COLO668 (cell line): ENCODE data around the gene SIRT6.
"Not testable (repeated sequence)": the region's sequence is repeated elsewhere in the genome, so short reads cannot be mapped to it uniquely, and the experiment has no call there.

Source experiments
- DNase-seq: peaks from one replicate; lab custom pipeline; 2025; ENCODE audit not compliant: unreplicated experiment; lab: John Stamatoyannopoulos, UW

Gene SIRT6

DNA sequence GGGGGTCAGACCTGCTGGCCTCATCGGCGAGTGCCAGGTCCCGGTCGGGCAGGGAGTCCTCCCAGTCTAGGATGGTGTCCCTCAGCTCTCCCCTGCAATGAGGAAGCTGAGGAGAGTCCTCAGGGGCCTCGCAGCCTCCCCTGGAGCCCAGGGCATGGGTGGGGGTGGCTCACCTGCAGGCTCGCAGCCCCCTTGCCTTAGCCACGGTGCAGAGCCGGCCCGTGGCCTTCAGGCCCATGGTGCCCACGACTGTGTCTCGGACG is 6.8 kb downstream of the SIRT6 start:
- DNase-seq: no peak

DNA sequence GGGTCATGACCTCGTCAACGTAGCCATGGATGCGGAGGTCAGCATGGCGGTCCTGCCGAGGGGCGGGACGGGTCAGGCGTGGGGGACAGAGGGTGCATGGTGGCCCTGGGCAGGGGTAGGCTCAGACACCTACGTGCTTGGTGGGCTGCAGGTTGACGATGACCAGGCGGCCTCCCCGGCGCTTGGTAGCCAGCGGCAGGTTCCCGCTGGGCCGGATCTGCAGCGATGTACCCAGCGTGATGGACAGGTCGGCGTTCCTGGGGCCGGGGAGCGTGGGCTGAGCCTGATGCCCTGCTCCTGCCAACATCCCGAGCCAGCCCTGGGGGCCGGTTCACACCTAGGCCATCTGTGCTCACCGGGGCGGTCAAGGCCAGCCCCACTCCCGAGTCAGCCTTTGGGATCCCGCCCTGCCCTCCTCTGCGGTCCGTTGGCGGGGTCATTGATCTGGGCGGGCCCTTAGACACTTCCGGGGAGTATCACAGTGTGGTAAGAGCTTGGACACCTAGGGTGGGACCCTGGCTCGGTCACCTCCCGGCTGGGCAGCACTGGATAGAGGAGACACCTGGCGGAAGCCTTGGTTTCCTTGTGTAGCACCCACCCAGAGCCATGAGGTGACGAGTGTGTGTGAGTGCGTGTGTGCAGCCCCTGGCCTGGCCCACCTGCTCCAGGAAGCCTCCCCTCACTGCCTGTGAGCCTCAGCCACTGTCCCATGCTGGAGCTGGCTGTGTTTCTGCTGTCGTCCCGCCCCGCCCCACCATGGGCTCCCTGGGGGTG is 7.3 kb downstream of the SIRT6 start:
- DNase-seq: no peak

DNA sequence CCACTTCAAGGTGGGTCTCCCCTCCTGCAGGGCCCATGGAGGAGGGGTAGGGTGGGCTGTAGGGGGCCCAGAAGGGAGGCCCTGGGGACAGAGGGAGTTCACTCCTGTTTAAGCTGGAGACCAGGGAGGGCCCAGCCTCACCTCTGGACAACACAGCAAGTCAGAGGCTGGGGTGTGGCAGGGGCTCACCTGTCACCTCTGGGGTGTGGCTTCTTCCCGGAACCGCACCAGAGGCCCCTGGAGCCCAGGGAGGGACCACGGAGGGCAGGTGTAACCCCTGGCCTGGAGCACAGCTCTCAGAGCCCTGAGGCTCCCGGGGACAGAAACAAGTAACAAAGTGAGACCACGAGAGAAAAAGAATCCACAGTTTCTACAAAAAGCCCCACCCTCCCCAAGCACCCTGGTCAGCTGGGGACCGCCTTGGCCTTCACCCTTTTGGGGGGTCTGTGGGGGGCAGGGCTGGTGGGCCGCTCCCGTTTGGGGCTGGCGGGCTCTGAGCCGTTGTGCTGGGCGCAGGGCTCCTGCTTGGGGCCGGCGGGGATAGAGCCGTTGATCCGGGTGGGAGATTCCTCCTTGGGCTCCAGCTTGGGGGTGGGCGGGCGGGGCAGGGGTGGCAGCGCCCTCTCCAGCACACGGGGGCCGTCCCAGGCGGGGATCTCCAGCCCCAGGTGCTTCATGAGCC is 8.0 kb downstream of the SIRT6 start:
- DNase-seq: peak; percentile 21

DNA sequence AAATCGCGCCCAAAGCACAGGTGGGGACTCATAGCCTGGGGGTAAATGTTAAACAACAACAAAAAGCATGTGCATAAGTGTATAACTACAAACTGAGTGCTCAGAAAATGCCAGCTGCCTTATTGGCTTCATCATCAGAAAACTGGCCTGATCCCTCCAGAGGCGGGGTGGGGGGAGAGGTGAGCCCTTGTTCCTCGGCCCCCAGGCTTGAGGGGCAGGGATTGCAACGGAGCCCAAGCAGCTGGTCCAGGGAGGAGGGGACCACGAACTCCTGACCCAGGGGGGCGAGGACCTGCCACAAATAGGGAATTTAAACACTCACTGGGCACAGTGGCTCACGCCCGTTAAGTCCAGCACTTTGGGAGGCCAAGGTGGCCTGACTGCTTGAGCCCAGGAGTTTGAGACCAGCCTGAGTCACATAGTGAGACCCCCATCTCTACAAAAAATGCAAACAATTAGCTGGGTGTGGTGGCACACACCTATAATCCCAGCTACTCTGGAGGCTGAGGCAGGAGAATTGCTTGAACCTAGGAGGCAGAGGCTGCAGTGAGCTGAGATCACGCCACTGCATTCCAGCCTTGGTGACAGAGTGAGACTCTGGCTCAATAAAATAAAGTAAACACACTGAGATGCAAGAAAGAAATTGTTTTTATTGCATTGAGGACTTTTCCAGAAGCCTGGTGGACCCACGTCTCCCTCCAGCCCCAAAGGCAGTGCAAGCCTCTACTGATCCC is 8.7 kb downstream of the SIRT6 start:
- no peak for DNase-seq

DNA sequence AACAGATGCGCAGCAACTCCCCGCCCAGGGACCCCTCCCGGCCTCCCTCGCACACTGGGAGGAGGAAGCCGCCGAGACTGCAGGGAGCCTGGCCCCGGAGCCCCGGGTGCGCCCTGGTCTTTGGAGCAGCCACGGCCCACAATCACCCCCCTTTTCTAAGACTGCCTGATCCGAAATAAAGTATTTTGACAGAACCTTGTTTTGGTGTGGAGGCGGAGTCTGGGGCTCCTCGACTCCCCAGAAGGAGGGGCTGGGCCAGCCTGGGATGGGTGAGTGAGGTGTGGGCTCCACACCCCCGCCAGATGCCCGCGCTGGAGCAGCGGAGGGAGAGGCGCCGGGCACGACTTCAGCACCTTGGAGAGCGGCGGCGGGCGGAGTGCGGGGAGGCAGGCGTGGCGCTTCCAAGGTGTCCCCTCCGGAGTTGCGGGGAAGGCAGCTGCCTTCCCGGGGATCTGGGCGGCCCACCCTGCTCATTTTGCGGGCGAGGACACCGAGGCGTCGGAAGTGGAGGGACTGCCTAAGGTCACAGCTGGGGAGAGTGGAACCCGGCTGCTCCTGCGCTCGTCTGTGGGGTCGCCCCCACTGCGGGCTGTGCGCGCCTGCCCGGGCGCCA is 9.4 kb downstream of the SIRT6 start:
- DNase-seq: no peak

DNA sequence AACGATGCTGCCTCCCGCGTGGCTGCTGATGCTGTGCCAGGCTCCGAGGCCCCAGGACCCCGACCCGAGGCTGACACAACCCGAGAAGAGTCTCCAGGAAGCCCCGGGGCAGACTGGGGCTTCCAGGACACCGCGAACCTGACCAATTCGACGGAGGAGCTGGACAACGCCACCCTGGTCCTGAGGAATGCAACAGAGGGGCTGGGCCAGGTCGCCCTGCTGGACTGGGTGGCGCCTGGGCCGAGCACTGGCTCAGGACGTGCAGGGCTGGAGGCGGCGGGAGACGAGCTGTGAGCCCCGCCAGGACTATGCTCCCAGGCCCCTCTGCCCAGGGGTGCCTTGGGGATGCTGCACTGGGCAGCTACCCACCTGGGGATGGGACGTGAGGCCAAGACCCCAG is 10.7 kb downstream of the SIRT6 start:
- no peak for DNase-seq

DNA sequence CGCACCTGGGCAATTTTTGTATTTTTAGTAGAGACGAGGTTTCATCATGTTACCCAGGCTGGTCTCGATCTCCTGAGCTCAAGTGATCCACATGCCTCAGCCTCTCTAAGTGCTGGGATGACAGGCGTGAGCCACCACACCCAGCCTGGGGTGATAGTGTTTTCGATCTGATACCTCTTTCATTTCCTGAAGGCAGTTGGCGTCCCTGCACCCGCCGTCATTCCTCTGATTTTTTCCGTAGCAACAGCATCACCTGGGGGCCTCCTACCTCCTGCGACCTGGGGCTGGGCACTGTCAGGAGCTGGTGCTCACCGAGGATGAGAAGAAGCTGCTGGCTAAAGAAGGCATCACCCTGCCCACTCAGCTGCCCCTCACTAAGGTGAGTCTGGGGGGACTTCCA is 18.1 kb downstream of the SIRT6 start:
- no peak for DNase-seq

DNA sequence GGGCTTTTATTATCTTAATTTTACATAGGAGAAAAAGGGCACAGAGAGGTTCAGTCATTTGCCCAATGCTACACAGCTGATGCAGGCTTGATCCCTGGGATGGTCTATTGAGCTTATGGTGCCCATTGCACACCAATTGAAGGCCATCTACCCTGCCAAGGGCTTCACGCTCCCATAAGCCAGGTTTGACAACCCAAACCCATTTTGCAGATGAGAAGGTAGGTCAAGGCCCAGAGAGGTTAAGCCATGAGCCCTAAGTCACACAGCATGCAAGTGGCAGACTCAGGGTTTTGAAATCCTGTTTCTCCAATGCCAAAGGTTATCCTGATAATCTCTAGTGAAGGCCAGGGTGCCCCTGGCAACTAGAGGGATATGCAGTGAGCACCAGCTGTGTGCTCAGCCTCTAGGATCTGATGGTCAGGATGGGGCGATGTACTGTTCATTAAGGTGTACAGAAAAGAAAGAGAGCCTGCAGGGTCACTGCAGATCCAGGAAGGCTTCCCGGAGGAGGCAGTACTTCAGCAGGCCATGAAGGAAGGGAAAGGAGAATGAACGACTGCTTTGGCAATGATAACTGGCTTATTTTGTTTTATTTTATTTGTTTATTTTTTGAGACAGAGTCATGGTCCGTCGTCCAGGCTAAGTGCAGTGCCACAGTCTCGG is 20.8 kb downstream of the SIRT6 start:
- DNase-seq: no peak

DNA sequence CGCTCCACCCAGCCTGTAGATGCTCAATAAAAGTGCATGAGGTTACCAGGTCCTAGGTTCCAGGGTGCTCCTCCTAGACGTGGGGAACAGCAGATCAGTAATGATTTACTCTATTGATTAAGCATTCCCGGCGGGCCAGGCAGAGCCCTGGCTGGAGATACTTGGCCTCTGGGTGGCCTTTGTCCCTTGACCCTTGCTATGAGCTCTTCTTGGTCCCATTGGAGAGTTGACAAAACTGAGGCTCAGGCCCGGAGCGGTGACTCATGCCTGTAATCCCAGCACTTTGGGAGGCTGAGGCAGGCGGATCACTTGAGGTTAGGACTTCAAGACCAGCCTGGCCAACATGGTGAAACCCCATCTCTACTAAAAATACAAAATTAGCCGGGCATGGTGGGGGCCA is 24.4 kb downstream of the SIRT6 start:
- DNase-seq: not testable (repeated sequence)

DNA sequence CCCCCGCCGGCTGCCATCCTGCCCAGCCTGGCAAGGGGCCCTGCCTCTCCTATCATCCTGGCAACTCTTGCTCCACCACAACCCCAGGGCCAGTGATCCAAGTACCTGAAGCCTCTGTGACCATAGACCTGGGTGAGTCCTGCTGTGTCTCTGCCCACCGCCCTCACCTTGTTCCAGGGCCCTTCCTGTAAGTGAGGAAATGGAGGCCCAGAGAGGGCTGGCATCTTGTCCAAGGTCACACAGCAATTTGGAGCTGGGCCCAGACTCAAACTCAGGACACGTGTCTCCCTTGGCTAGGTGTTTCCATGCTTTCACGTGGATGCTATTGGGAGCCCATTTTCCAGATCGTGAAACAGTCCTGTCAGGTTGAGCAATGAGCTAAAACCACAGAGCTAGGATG is 25.2 kb downstream of the SIRT6 start:
- no peak for DNase-seq

DNA sequence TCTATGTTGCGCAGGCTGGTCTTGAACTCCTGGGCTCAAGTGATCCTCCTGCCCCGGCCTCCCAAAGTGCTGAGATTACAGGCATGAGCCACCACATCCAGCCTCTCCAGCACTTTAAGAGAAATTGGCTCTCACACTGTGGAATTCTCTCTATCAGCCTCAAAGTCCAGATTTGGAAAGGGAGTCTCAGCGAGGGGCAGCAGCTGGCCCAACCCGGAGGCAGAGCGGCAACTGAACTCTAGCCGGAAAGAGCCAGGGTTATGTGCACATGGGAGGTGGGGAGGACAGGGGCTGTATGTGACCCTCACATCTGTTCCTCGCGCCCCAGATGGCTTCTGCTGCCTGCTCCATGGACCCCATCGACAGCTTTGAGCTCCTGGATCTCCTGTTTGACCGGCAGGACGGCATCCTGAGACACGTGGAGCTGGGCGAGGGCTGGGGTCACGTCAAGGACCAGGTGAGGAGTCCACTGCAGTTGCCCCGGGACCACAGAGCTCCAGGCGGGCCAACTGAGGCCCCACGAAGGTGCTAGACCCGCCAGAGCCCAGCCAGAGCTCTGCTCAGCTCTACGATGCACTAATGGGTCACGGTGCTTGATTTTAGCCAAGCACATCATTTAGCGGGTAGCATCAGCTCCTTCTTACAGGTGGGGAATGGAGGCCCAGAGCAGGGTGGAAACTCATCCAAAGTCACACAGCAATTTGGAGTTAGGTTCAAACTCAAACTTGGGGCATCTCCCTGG is 27.6 kb downstream of the SIRT6 start:
- no peak for DNase-seq

DNA sequence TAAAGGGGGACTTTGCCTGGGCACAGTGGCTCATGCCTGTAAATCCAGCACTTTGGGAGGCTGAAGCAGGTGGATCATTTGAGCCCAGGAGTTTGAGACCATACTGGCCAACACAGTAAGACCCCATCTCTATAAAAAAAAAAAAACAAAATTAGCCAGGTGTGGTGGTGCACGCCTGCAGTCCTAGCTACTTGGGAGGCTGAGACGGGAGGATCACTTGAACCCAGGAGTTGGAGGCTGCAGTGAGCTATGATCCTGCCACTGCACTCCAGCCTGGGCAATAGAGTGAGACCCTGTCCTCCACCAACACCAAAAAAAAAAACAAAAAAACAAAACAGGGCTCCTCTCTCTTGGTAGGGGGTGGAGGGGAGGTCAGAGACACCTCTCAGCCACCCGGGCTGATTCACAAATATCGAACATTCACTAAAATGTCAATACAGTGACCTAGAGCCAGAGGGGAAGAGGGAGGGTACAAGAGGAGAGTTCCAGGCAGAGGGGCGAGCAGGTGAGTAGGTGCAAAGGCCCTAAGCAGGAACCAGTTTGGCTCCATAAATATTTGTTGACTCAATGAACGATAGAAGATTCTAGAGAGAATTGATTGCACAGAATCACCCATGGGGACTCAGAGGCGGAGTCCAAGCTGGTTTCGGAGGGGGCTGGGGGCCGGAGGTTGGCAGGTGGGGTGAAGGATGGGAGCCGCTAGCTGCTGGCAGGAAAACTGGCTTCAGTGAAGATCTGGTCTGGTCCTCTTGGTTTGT is 29.9 kb downstream of the SIRT6 start:
- DNase-seq: no peak

DNA sequence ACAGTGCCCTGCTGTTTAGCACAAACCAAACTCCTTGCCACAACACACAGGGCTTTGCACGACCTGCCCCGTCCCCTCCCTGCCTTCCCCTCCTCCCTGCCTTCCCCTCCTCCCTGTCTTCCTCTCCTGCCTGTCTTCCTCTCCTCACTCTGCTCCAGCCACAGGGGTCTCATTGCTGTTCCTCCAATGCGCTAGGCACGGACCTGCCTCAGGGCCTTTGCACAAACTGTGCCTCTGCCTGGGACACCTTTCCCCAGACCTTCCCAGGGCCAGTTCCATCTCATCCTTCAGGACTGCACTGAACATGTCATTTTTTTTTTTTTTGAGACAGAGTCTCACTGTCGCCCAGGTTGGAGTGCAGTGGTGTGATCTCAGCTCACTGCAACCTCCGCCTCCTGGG is 30.7 kb downstream of the SIRT6 start:
- DNase-seq: no peak

DNA sequence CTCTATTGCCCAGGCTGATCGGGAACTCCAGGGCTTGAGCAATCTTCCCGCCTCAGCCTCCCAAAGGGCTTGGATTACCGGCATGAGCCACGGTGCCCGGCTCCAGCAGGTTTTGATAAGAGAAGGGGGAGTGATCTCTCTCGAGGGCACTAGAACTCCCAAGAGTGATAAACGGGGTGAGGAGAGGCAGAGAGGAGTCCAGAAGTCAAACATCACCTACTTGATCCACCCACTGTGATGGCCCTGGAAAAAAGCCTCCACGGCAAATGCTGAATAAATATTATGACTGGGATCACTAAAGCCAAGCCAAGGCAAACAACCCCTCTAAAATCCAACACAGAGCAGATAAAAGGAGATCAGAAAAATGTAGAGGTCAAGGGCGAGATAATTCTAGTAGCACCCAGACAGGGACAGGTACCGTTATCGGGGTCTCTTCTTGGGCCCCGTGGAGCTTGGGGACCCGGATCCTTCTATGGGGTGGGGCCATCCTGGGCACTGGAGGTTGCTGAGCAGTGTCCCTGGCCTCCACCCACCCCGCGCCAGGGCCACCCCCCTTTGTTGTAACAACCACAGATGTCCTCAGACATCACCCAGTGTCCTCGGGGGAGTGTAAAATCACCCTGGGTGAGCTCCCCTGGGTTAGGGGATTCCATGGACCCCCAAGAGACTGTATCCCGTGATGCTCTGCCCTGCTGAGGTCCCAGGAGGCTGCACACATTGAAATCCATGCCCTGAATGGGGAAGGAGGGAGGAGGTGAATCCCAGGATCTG is 32.7 kb downstream of the SIRT6 start:
- peak; percentile 25 for DNase-seq

DNA sequence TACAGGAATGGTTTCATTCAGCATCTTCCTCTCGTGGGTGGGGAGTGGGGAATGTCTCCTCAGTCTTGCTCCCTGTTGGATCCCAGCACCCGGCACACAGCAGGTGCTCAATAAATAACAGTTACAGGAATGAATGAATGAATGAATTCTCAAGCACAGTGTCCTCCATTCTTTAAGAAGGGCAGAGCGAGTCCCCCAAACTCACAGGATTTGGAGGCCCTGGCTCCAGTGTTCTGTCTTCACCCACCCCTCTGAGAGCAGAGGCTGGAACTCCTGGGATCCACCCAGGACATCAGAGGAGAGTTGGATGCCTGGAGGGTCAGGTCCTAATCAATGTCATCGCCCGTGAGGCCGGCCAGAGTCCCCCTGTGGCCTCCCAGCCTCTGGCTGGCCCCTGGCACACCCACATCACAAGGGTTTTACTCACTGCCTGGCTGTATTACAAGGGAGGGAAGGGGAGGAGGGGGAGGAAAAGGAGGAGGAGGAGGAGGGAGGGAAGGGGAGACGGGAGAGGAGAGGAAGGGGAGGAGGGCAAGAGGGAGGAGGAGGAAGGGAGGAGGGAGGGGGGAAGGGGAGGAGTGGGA is 37.6 kb downstream of the SIRT6 start:
- no peak for DNase-seq

DNA sequence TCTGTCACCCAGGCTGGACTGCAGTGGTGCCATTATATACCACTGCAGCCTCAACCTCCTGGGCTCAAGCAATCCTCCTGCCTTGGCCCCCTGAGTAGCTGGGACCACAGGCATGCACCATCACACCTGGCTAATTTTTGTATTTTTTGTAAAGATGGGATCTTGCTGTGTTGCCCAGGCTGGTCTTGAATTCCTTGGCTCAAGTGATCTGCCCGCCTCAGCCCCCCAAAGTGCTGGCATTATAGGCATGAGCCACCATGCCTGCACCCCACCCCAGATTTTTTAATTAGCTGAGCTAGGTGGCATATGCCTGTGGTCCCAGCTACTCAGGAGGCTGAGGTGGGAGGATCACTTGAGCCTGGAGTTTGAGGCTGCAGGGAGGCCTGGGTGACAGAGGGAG is 39.4 kb downstream of the SIRT6 start:
- DNase-seq: not testable (repeated sequence)

DNA sequence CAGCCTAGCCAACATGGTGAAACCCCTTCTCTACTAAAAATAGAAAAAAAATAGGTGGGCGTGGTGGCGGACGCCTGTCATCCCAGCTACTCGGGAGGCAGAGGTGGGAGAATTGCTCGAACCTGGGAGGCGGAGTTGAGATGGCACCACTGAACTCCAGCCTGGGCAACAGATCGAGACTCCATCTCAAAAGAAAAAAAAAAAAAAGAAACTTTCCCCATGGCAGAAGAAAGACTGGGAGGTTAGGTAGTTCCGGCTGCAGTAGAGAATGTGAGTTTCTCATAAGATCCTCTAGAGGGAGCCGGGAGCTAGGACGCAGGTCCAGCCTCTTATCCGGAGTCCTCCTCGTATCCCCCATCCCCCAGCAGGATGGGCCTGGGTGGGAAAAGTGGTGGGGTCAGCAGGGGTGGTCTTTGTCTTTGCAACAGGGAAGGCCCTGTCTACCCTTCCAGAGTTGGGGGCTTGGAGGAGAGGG is 42.1 kb downstream of the SIRT6 start:
- DNase-seq: peak; percentile 27

DNA sequence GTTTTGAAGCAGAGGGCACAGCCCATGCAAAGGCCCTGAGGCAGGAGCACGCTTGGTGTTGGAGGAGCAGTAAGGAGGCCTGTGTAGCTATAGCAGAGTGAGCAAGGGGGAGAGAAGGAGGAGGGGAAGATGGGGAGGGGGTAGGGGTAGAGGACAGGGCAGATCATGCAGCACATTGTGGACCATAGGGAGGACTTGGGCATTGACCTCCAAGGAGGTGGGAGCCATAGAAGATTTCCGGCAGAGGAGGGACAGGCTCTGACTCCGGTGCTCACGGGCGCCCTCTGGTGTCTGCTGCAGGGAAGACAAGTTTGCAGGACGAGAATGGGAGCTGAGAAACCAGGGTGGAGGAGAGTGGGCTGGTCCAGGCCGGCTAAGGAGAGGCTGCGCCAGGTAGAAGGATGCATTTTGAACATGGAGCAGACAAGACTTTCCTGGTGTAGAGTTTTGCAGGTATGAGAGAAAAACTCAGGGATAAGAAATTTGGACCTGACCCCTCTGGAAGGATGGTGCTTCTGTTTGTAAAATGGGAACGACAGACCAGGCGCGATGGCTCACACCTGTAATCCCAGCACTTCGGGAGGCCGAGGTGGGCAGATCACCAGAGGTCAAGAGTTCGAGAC is 42.6 kb downstream of the SIRT6 start:
- peak; percentile 67 for DNase-seq
